ENCODE data around the gene IL17A.

GRCh38 chr6:52183131-52183713 lies 3.0 kb upstream of the IL17A start:
- no peak for TF ChIP-seq CTCF (IDR thresholded peaks at IDR 0.05)
- no peak for TF ChIP-seq POLR2A (IDR thresholded peaks at IDR 0.05)

All from thyroid gland (tissue), 4 donors.